CD4-positive, alpha-beta T cell (primary cell): ENCODE data around the gene TDO2. TPM values are rescaled to one million over a fixed set of nuclear protein-coding genes. Genes with fewer than 3 reads are reported as not detected.

Experiments
- ATAC-seq: fragments of 200-7000 bp; cut with Tn5 transposase; one replicate; pipeline ENCODE4 v1.10.0; 2022; ENCODE audit warnings: mild to moderate bottlenecking; ENCODE audit not compliant: poor library complexity
- CTCF ChIA-PET: fragments of 350-600 bp; sonication (Branson Sonifier 250); formaldehyde crosslinking; loops from one replicate; lab custom pipeline; 2021; ENCODE audit warnings: antibody characterized with exemption, inconsistent platforms; lab: Charles Lee
- POLR2A ChIA-PET: fragments of 350-600 bp; sonication (Branson Sonifier 250); formaldehyde crosslinking; loops from one replicate; lab custom pipeline; 2021; ENCODE audit warnings: antibody characterized with exemption, inconsistent platforms; lab: Charles Lee
- DNase-seq, 14 experiments: peaks; one replicate each; pipeline ENCODE4 v3.0.0-alpha.2; 2013 to 2020; ENCODE audit warnings: mixed read lengths in 2 of 14
- H3K27ac ChIP-seq, 2 donors: one replicate each; pipeline versions ENCODE4 v1.5.1 to v1.7.0; 2013; ENCODE audit warnings: low read length in 2 of 2, low read depth in 1 of 2, mild to moderate bottlenecking in 1 of 2
- H3K27me3 ChIP-seq, 2 experiments: 1 replicate in 1 of 2; 2 replicates in 1 of 2; pipeline versions ENCODE4 v1.6.1 to v1.7.0; 2013; ENCODE audit warnings: low read length in 2 of 2, control low read depth in 1 of 2, mild to moderate bottlenecking in 1 of 2, moderate library complexity in 1 of 2; ENCODE audit not compliant: insufficient read depth in 2 of 2, control insufficient read depth in 1 of 2
- H3K36me3 ChIP-seq: one replicate; pipeline ENCODE4 v1.6.1; 2013; ENCODE audit warnings: low read length, control low read depth; ENCODE audit not compliant: insufficient read depth
- H3K4me1 ChIP-seq: one replicate; pipeline ENCODE4 v1.6.1; 2013; ENCODE audit warnings: low read length, control low read depth; ENCODE audit not compliant: insufficient read depth
- H3K4me3 ChIP-seq: one replicate; pipeline ENCODE4 v1.5.1; 2013; ENCODE audit warnings: mild to moderate bottlenecking, low read length, moderate library complexity
- H3K9me3 ChIP-seq, 2 experiments: 1 replicate in 1 of 2; 2 replicates in 1 of 2; pipeline versions ENCODE4 v1.6.1 to v1.7.0; 2013; ENCODE audit warnings: low read length in 2 of 2, mild to moderate bottlenecking in 2 of 2, control low read depth in 1 of 2, moderate library complexity in 1 of 2; ENCODE audit not compliant: control insufficient read depth in 1 of 2, insufficient read depth in 1 of 2
- H3K27ac Mint-ChIP-seq: one replicate; pipeline ENCODE4 v1.8.0; 2020; ENCODE audit warnings: mixed read lengths
- H3K27me3 Mint-ChIP-seq: one replicate; pipeline ENCODE4 v1.8.0; 2021; ENCODE audit warnings: mixed read lengths
- H3K36me3 Mint-ChIP-seq: one replicate; pipeline ENCODE4 v1.8.0; 2021; ENCODE audit warnings: low read depth, mixed read lengths
- H3K4me1 Mint-ChIP-seq: one replicate; pipeline ENCODE4 v1.8.0; 2021; ENCODE audit warnings: low read depth, mixed read lengths
- H3K4me3 Mint-ChIP-seq: one replicate; pipeline ENCODE4 v1.8.0; 2020; ENCODE audit warnings: mild to moderate bottlenecking, mixed read lengths
- H3K9me3 Mint-ChIP-seq: one replicate; pipeline ENCODE4 v1.8.0; 2020; ENCODE audit warnings: mixed read lengths
- intact Hi-C, 2 experiments: fragments of 100-400 bp; cut with DNase I in 1 of 2; cut with micrococcal nuclease in 1 of 2; formaldehyde crosslinking; loops; one replicate each; pipeline versions ENCODE4 v1.15.1 to v1.9.0; 2023 to 2025; cut with DNase I, micrococcal nuclease
- total RNA-seq, 174 experiments: library from RNA in 2 of 174; stranded (reverse) in 2 of 174; gene quantifications; one replicate each; pipeline ENCODE4 v1.2.3 and lab custom pipeline; 2021 to 2026
- TF ChIP-seq, protein P1 (sequence below): fragments of 200-600 bp; IDR thresholded peaks from one replicate; pipeline ENCODE4 v1.8.0; 2022; ENCODE audit warnings: antibody characterized with exemption, mild to moderate bottlenecking

TDO2 gene
- total RNA-seq, 2 experiments from 2014 or later = not detected

DNA sequence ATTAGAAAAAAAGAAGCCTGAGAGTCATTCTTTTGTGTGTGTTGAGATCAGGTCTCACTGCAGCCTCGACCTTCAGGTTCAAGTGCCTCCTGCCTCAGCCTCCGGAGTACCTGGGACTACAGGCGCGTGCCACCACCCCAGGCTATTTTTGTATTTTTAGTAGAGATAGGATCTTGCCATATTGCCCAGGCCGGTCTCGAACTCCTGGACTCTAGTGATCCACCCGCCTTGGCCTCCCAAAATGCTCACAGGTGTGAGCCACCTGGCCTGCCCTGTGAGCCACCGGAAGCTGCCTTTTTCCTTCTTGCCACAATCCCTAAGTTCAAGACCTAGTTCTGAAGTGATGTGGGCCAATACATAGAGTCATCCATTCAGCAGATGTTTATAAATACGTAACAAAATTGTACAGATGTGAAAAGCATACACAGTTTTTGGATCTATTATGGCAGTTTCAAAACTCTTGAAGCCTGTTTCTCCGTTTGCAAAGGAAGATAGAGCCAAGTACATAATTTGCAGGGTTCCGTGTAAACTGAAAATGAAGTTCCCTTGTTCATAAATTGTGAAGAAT, 50.7 kb downstream of the TDO2 start:
- ATAC-seq (no peak), DNase-seq (peak in 1 of 14 experiments; percentile 33)
- Mint-ChIP-seq H3K9me3 (no peaks in the 10 kb centered on the region), H3K27ac (peak overlapping the region; percentile 96), H3K27me3 (peaks cover 17% of the 10 kb centered on the region), H3K4me3 (peak overlapping the region; percentile 97), H3K36me3 (peaks cover 4% of the 10 kb centered on the region), H3K4me1 (peaks cover 31% of the 10 kb centered on the region)
- ChIA-PET CTCF (no interaction called here), POLR2A (interaction anchor here (0.6 to 3.1 kb wide), 6 partner anchors 9 to 1404 kb away, joined by 3 to 16 read pairs (median 4); partner anchors contain the start of gene PLRG1)
- TF ChIP-seq, protein P1, sequence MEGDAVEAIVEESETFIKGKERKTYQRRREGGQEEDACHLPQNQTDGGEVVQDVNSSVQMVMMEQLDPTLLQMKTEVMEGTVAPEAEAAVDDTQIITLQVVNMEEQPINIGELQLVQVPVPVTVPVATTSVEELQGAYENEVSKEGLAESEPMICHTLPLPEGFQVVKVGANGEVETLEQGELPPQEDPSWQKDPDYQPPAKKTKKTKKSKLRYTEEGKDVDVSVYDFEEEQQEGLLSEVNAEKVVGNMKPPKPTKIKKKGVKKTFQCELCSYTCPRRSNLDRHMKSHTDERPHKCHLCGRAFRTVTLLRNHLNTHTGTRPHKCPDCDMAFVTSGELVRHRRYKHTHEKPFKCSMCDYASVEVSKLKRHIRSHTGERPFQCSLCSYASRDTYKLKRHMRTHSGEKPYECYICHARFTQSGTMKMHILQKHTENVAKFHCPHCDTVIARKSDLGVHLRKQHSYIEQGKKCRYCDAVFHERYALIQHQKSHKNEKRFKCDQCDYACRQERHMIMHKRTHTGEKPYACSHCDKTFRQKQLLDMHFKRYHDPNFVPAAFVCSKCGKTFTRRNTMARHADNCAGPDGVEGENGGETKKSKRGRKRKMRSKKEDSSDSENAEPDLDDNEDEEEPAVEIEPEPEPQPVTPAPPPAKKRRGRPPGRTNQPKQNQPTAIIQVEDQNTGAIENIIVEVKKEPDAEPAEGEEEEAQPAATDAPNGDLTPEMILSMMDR = no peak
- Histone ChIP-seq H3K9me3 (no peaks in the 10 kb centered on the region), H3K27ac (peak overlapping the region; percentile 79 to 90), H3K36me3 (no peaks in the 10 kb centered on the region), H3K27me3 (no peaks in the 10 kb centered on the region), H3K4me1 (peaks cover 9% of the 10 kb centered on the region), H3K4me3 (peak overlapping the region; percentile 83)
- intact Hi-C loops = loop anchor here (5.0 to 10.0 kb wide), 5 partner anchors 139 to 1402 kb away; partner anchors contain the start of genes MAP9 (in 1 of the 2) and PLRG1 (in 1 of the 2)

- TF ChIP-seq, protein P1 = no peak
- no peak for DNase-seq
- Mint-ChIP-seq H3K9me3 (no peaks in the 10 kb centered on the region), H3K4me3 (peak overlapping the region; percentile 97), H3K36me3 (peaks cover 4% of the 10 kb centered on the region), H3K4me1 (peaks cover 26% of the 10 kb centered on the region), H3K27ac (peak overlapping the region; percentile 96), H3K27me3 (peaks cover 17% of the 10 kb centered on the region)
- ChIA-PET POLR2A (interaction anchor here (3.1 kb wide), 1 partner anchor 11 kb away, joined by 16 read pairs; no protein-coding TSS in a partner anchor), CTCF (no interaction called here)
- Histone ChIP-seq H3K27me3 (no peaks in the 10 kb centered on the region), H3K27ac (no peak overlapping the region), H3K36me3 (no peaks in the 10 kb centered on the region), H3K9me3 (no peaks in the 10 kb centered on the region), H3K4me3 (no peak overlapping the region), H3K4me1 (peaks cover 9% of the 10 kb centered on the region)
- intact Hi-C loops = loop anchor here (5.0 to 10.0 kb wide), 5 partner anchors 140 to 1403 kb away; partner anchors contain the start of genes MAP9 (in 1 of the 2) and PLRG1 (in 1 of the 2)
- no peak for ATAC-seq
Measured at GRCh38 chr4:155954939-155955338, 51.4 kb downstream of the TDO2 start.

DNA sequence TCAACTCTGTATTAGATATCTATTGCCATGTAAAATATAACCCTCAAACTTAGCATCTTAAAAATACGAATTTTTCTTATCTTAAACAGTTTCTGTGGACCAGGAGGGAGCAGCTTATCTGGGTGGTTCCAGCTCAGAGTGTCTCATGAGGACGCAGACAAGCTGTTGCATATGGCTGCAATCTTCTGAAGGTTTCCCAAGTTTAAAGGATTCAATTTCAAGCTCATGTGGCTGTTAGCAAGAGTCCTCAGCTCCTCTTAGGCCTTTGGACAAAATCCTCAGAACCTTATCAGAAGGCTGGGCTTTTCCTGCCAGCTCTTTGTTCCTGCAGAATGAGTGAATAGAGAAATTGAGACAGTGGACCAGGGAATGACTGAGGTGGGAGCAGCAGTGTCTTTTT, 53.0 kb downstream of the TDO2 start:
- no peak overlapping the region for H3K27ac Mint-ChIP-seq
- peak overlapping the region; percentile 8 for H3K4me3 Mint-ChIP-seq
- H3K27me3 Mint-ChIP-seq = peaks cover 21% of the 10 kb centered on the region

More for the DNA sequence above, 53.0 kb downstream of the TDO2 start:
- intact Hi-C loops = loop anchor here (10.0 kb wide), 2 partner anchors 142 to 582 kb away; partner anchors contain the start of gene MAP9 (in 1 of the 2)
- H3K9me3 ChIP-seq = no peaks in the 10 kb centered on the region
- peaks cover 9% of the 10 kb centered on the region for H3K4me1 ChIP-seq
- no peak for ATAC-seq
- POLR2A ChIA-PET = no interaction called here
- Mint-ChIP-seq H3K4me1 (peaks cover 21% of the 10 kb centered on the region), H3K36me3 (peaks cover 4% of the 10 kb centered on the region), H3K9me3 (no peaks in the 10 kb centered on the region)
- no peaks in the 10 kb centered on the region for H3K36me3 ChIP-seq
- H3K27me3 ChIP-seq = no peaks in the 10 kb centered on the region
- DNase-seq = no peak
- CTCF ChIA-PET = no interaction called here
- TF ChIP-seq, protein P1 = no peak
- H3K27ac ChIP-seq = no peak overlapping the region
- no peak overlapping the region for H3K4me3 ChIP-seq
